Karpas-422 (cell line): ENCODE measurements around the gene PLA2R1. TPM values are rescaled to one million over a fixed set of nuclear protein-coding genes. Genes with fewer than 3 reads are reported as not detected.

Experiments
- DNase-seq: peaks from one replicate; pipeline ENCODE4 v3.0.0-alpha.2; 2015
- H2AFZ ChIP-seq: fragments of 200-600 bp; sonication (generic); 2 replicates; pipeline ENCODE4 v1.6.1; 2014; ENCODE audit warnings: antibody characterized with exemption, low read length, mixed read lengths
- H3K27ac ChIP-seq: fragments of 200-600 bp; sonication (generic); 2 replicates; pipeline ENCODE4 v1.5.1; 2014; ENCODE audit warnings: mild to moderate bottlenecking, low read length, moderate library complexity
- H3K27me3 ChIP-seq: fragments of 200-600 bp; sonication (generic); 2 replicates; pipeline ENCODE4 v1.6.1; 2014; ENCODE audit warnings: low read length, mixed read lengths
- H3K36me3 ChIP-seq: fragments of 200-600 bp; sonication (generic); 2 replicates; pipeline ENCODE4 v1.6.1; 2014; ENCODE audit warnings: low read length, mixed read lengths; ENCODE audit not compliant: insufficient read depth
- H3K4me1 ChIP-seq: fragments of 200-600 bp; sonication (generic); 2 replicates; pipeline ENCODE4 v1.6.1; 2014; ENCODE audit warnings: mild to moderate bottlenecking, low read length, mixed read lengths
- H3K4me2 ChIP-seq: fragments of 200-600 bp; sonication (generic); 2 replicates; pipeline ENCODE4 v1.6.1; 2014; ENCODE audit warnings: low read length, low read depth, mild to moderate bottlenecking; ENCODE audit not compliant: poor library complexity, severe bottlenecking
- H3K4me3 ChIP-seq: fragments of 200-600 bp; sonication (generic); 2 replicates; pipeline ENCODE4 v1.5.1; 2014; ENCODE audit warnings: mild to moderate bottlenecking, antibody characterized with exemption, low read length, mixed read lengths
- H3K79me2 ChIP-seq: fragments of 200-600 bp; sonication (generic); 2 replicates; pipeline ENCODE4 v1.6.1; 2014; ENCODE audit warnings: mild to moderate bottlenecking, low read length, mixed read lengths
- H3K9ac ChIP-seq: fragments of 200-600 bp; sonication (generic); 2 replicates; pipeline ENCODE4 v1.6.0; 2014; ENCODE audit warnings: low read length
- H3K9me2 ChIP-seq: fragments of 200-600 bp; sonication (generic), shearing (Covaris generic); replicated peaks from 2 replicates; pipeline ENCODE4 v1.6.0; 2014; ENCODE audit warnings: mild to moderate bottlenecking, low read length, moderate library complexity; ENCODE audit not compliant: insufficient read depth
- H3K9me3 ChIP-seq: fragments of 300-700, 200-600 bp; sonication (generic); 2 replicates; pipeline ENCODE4 v1.6.1; 2014; ENCODE audit warnings: low read length, mixed read lengths
- H4K20me1 ChIP-seq: fragments of 200-600 bp; sonication (generic); 2 replicates; pipeline ENCODE4 v1.6.1; 2014; ENCODE audit warnings: mild to moderate bottlenecking, antibody characterized with exemption, low read length, low read depth; ENCODE audit not compliant: insufficient read depth
- total RNA-seq: library from RNA; depleted of rRNA; stranded (reverse); fragments of >200 nt; shearing (Covaris generic); gene quantifications from 2 replicates; pipeline ENCODE4 v1.2.3, GENCODE V29; 2014; ENCODE audit warnings: low replicate concordance

The PLA2R1 gene
- total RNA-seq, 1 experiment from 2014 or later: not detected

GRCh38 chr2:159996792-159997546 is 65.4 kb downstream of the PLA2R1 start:
- no peak overlapping the region for H3K4me2 ChIP-seq
- no peak overlapping the region for H3K27ac ChIP-seq
- H3K4me1 ChIP-seq: no peaks in the 10 kb centered on the region
- H3K36me3 ChIP-seq: no peaks in the 10 kb centered on the region
- no peak overlapping the region for H3K4me3 ChIP-seq
- H3K9me3 ChIP-seq: no peaks in the 10 kb centered on the region
- DNase-seq: no peak
- H3K27me3 ChIP-seq: no peaks in the 10 kb centered on the region
- H3K9ac ChIP-seq: no peak overlapping the region
- no peaks in the 10 kb centered on the region for H4K20me1 ChIP-seq
- no peaks in the 10 kb centered on the region for H3K9me2 ChIP-seq
- no peaks in the 10 kb centered on the region for H3K79me2 ChIP-seq
- H2AFZ ChIP-seq: no peak overlapping the region

- no peak overlapping the region for H3K27ac ChIP-seq
- no peaks in the 10 kb centered on the region for H3K9me2 ChIP-seq
- H3K79me2 ChIP-seq: no peaks in the 10 kb centered on the region
- H3K27me3 ChIP-seq: no peaks in the 10 kb centered on the region
- no peaks in the 10 kb centered on the region for H3K9me3 ChIP-seq
- no peaks in the 10 kb centered on the region for H4K20me1 ChIP-seq
- H2AFZ ChIP-seq: no peak overlapping the region
- H3K4me3 ChIP-seq: no peak overlapping the region
- H3K9ac ChIP-seq: no peak overlapping the region
- no peaks in the 10 kb centered on the region for H3K4me1 ChIP-seq
- no peak for DNase-seq
- no peak overlapping the region for H3K4me2 ChIP-seq
- no peaks in the 10 kb centered on the region for H3K36me3 ChIP-seq
These were observed 67.4 kb downstream of the PLA2R1 start for GRCh38 chr2:159995038-159995437.

GRCh38 chr2:159989249-159989648 is 73.2 kb downstream of the PLA2R1 start:
- Histone ChIP-seq H3K36me3 (no peaks in the 10 kb centered on the region), H3K9me3 (no peaks in the 10 kb centered on the region), H3K9ac (no peak overlapping the region), H3K4me2 (no peak overlapping the region), H3K4me1 (no peaks in the 10 kb centered on the region), H2AFZ (no peak overlapping the region), H4K20me1 (no peaks in the 10 kb centered on the region), H3K9me2 (no peaks in the 10 kb centered on the region), H3K79me2 (no peaks in the 10 kb centered on the region), H3K27ac (no peak overlapping the region), H3K4me3 (no peak overlapping the region), H3K27me3 (no peaks in the 10 kb centered on the region)
- no peak for DNase-seq

- no peaks in the 10 kb centered on the region for H3K4me1 ChIP-seq
- no peak for DNase-seq
- no peak overlapping the region for H2AFZ ChIP-seq
These were observed 73.9 kb downstream of the PLA2R1 start for GRCh38 chr2:159988412-159988970.

GRCh38 chr2:159987181-159987580 is 75.2 kb downstream of the PLA2R1 start:
- H3K9me2 ChIP-seq: no peaks in the 10 kb centered on the region
- no peak overlapping the region for H3K9ac ChIP-seq
- no peak overlapping the region for H3K4me2 ChIP-seq
- no peak overlapping the region for H3K4me3 ChIP-seq
- H2AFZ ChIP-seq: no peak overlapping the region
- no peaks in the 10 kb centered on the region for H3K79me2 ChIP-seq
- no peaks in the 10 kb centered on the region for H3K9me3 ChIP-seq
- H4K20me1 ChIP-seq: no peaks in the 10 kb centered on the region
- no peaks in the 10 kb centered on the region for H3K4me1 ChIP-seq
- DNase-seq: no peak
- H3K27ac ChIP-seq: no peak overlapping the region
- no peaks in the 10 kb centered on the region for H3K36me3 ChIP-seq
- no peaks in the 10 kb centered on the region for H3K27me3 ChIP-seq

More at GRCh38 chr2:159988412-159988970, 73.9 kb downstream of the PLA2R1 start:
- H3K36me3 ChIP-seq: no peaks in the 10 kb centered on the region
- H3K4me2 ChIP-seq: no peak overlapping the region
- H3K9me3 ChIP-seq: no peaks in the 10 kb centered on the region
- no peak overlapping the region for H3K27ac ChIP-seq
- no peaks in the 10 kb centered on the region for H3K9me2 ChIP-seq
- no peak overlapping the region for H3K9ac ChIP-seq
- H3K27me3 ChIP-seq: no peaks in the 10 kb centered on the region
- H3K79me2 ChIP-seq: no peaks in the 10 kb centered on the region
- no peak overlapping the region for H3K4me3 ChIP-seq
- no peaks in the 10 kb centered on the region for H4K20me1 ChIP-seq

- H2AFZ ChIP-seq: no peak overlapping the region
- no peaks in the 10 kb centered on the region for H3K27me3 ChIP-seq
- no peaks in the 10 kb centered on the region for H3K4me1 ChIP-seq
- H3K79me2 ChIP-seq: no peaks in the 10 kb centered on the region
- H3K9ac ChIP-seq: no peak overlapping the region
- H3K9me3 ChIP-seq: no peaks in the 10 kb centered on the region
- H3K27ac ChIP-seq: no peak overlapping the region
- no peaks in the 10 kb centered on the region for H4K20me1 ChIP-seq
- H3K4me3 ChIP-seq: no peak overlapping the region
- H3K36me3 ChIP-seq: no peaks in the 10 kb centered on the region
- H3K9me2 ChIP-seq: no peaks in the 10 kb centered on the region
- DNase-seq: no peak
- no peak overlapping the region for H3K4me2 ChIP-seq
These were observed 76.8 kb downstream of the PLA2R1 start for GRCh38 chr2:159985656-159986055.

- Histone ChIP-seq H3K79me2 (no peaks in the 10 kb centered on the region), H4K20me1 (no peaks in the 10 kb centered on the region), H3K9me3 (no peaks in the 10 kb centered on the region), H3K9ac (no peak overlapping the region), H3K27me3 (no peaks in the 10 kb centered on the region), H2AFZ (no peak overlapping the region), H3K4me1 (no peaks in the 10 kb centered on the region), H3K36me3 (no peaks in the 10 kb centered on the region), H3K9me2 (no peaks in the 10 kb centered on the region), H3K4me2 (no peak overlapping the region), H3K4me3 (no peak overlapping the region), H3K27ac (no peak overlapping the region)
- no peak for DNase-seq
These were observed 78.4 kb downstream of the PLA2R1 start for GRCh38 chr2:159984034-159984433.

- no peak overlapping the region for H3K4me3 ChIP-seq
- no peaks in the 10 kb centered on the region for H3K9me2 ChIP-seq
- no peak overlapping the region for H3K4me2 ChIP-seq
- no peaks in the 10 kb centered on the region for H3K36me3 ChIP-seq
- H3K27me3 ChIP-seq: no peaks in the 10 kb centered on the region
- no peaks in the 10 kb centered on the region for H3K9me3 ChIP-seq
- no peak overlapping the region for H3K9ac ChIP-seq
- no peak overlapping the region for H3K27ac ChIP-seq
- H3K4me1 ChIP-seq: no peaks in the 10 kb centered on the region
- no peak for DNase-seq
- no peaks in the 10 kb centered on the region for H4K20me1 ChIP-seq
- no peak overlapping the region for H2AFZ ChIP-seq
- no peaks in the 10 kb centered on the region for H3K79me2 ChIP-seq
These were observed 79.3 kb downstream of the PLA2R1 start for GRCh38 chr2:159982842-159983785.
